ENCODE measurements around the gene CTSE. TPM values are rescaled to one million over a fixed set of nuclear protein-coding genes. Genes with fewer than 3 reads are reported as not detected.

Gene CTSE
- total RNA-seq, 1 donor from 2014 or later = not detected

- H3K9me3 Mint-ChIP-seq = no peaks in the 10 kb centered on the region
- TF ChIP-seq CTCF (IDR thresholded peaks at IDR 0.05; ENCODE audit: unreplicated experiment) = no peak
- no peaks in the 10 kb centered on the region for H3K27me3 Mint-ChIP-seq (ENCODE audit: low read depth)
- no peak for DNase-seq (ENCODE audit: low spot score in 2 of 2, unreplicated experiment in 2 of 2)
- no peak overlapping the region for H3K4me3 Mint-ChIP-seq
- no peak overlapping the region for H3K27ac Mint-ChIP-seq
- no peaks in the 10 kb centered on the region for H3K36me3 Mint-ChIP-seq
- peaks cover 2% of the 10 kb centered on the region for H3K4me1 Mint-ChIP-seq
Observed at GRCh38 chr1:205969229-205969628, 54.5 kb downstream of the CTSE start.

- Mint-ChIP-seq H3K4me3 (no peak overlapping the region), H3K4me1 (peaks cover under 1% of the 10 kb centered on the region), H3K27me3 (ENCODE audit: low read depth) (no peaks in the 10 kb centered on the region), H3K27ac (no peak overlapping the region), H3K36me3 (no peaks in the 10 kb centered on the region), H3K9me3 (no peaks in the 10 kb centered on the region)
- DNase-seq (ENCODE audit: low spot score in 2 of 2, unreplicated experiment in 2 of 2) = no peak
- no peak for TF ChIP-seq CTCF (IDR thresholded peaks at IDR 0.05; ENCODE audit: unreplicated experiment)
Observed at GRCh38 chr1:205967554-205968335, 56.0 kb downstream of the CTSE start.

GRCh38 chr1:205965036-205965884, 58.4 kb downstream of the CTSE start:
- H3K9me3 Mint-ChIP-seq = no peaks in the 10 kb centered on the region
- peaks cover 9% of the 10 kb centered on the region for H3K4me1 Mint-ChIP-seq
- H3K36me3 Mint-ChIP-seq = no peaks in the 10 kb centered on the region
- no peak overlapping the region for H3K27ac Mint-ChIP-seq
- H3K4me3 Mint-ChIP-seq = no peak overlapping the region
- TF ChIP-seq CTCF (IDR thresholded peaks at IDR 0.05; ENCODE audit: unreplicated experiment) = no peak
- H3K27me3 Mint-ChIP-seq (ENCODE audit: low read depth) = peaks cover 3% of the 10 kb centered on the region
- no peak for DNase-seq (ENCODE audit: low spot score in 2 of 2, unreplicated experiment in 2 of 2)

- Mint-ChIP-seq H3K9me3 (no peaks in the 10 kb centered on the region), H3K27me3 (ENCODE audit: low read depth) (peaks cover 11% of the 10 kb centered on the region), H3K4me3 (no peak overlapping the region), H3K27ac (no peak overlapping the region), H3K4me1 (peaks cover 9% of the 10 kb centered on the region), H3K36me3 (no peaks in the 10 kb centered on the region)
- no peak for TF ChIP-seq CTCF (IDR thresholded peaks at IDR 0.05; ENCODE audit: unreplicated experiment)
- no peak for DNase-seq (ENCODE audit: low spot score in 2 of 2, unreplicated experiment in 2 of 2)
Observed at GRCh38 chr1:205963352-205964155, 60.1 kb downstream of the CTSE start.

- Mint-ChIP-seq H3K4me1 (peaks cover 9% of the 10 kb centered on the region), H3K27me3 (ENCODE audit: low read depth) (peaks cover 11% of the 10 kb centered on the region), H3K36me3 (no peaks in the 10 kb centered on the region), H3K4me3 (no peak overlapping the region), H3K27ac (no peak overlapping the region), H3K9me3 (no peaks in the 10 kb centered on the region)
- TF ChIP-seq CTCF (IDR thresholded peaks at IDR 0.05; ENCODE audit: unreplicated experiment) = no peak
- DNase-seq (ENCODE audit: low spot score in 2 of 2, unreplicated experiment in 2 of 2) = no peak
Observed at GRCh38 chr1:205962821-205963221, 60.9 kb downstream of the CTSE start.
